HG03354 (cell line): ENCODE results near the gene RNF38.
"Not testable (repeated sequence)": the region's sequence is repeated elsewhere in the genome, so short reads cannot be mapped to it uniquely, and the experiment has no call there.

ENCODE experiments used
- ATAC-seq: cut with Tn5 transposase; IDR thresholded peaks from one replicate; pipeline ENCODE4 v1.9.1; 2021; ENCODE audit warnings: mild to moderate bottlenecking; ENCODE audit not compliant: unreplicated experiment, poor library complexity, severe bottlenecking

Gene RNF38

GRCh38 chr9:36304366-36304765, 95.7 kb downstream of the RNF38 start:
- ATAC-seq: not testable (repeated sequence)

GRCh38 chr9:36301227-36301626, 98.8 kb downstream of the RNF38 start:
- no peak for ATAC-seq

- no peak for ATAC-seq
These were observed 101.5 kb downstream of the RNF38 start for GRCh38 chr9:36298566-36298965.

GRCh38 chr9:36297798-36298197, 102.3 kb downstream of the RNF38 start:
- no peak for ATAC-seq

- not testable (repeated sequence) for ATAC-seq
These were observed 105.1 kb downstream of the RNF38 start for GRCh38 chr9:36294996-36295395.

- no peak for ATAC-seq
These were observed 106.2 kb downstream of the RNF38 start for GRCh38 chr9:36293918-36294317.

GRCh38 chr9:36293171-36293570, 106.9 kb downstream of the RNF38 start:
- ATAC-seq: no peak

GRCh38 chr9:36292641-36293040, 107.4 kb downstream of the RNF38 start:
- ATAC-seq: no peak

- ATAC-seq: no peak
These were observed 109.1 kb downstream of the RNF38 start for GRCh38 chr9:36290996-36291395.

- ATAC-seq: no peak
These were observed 110.1 kb downstream of the RNF38 start for GRCh38 chr9:36289836-36290435.

- no peak for ATAC-seq
These were observed 112.0 kb downstream of the RNF38 start for GRCh38 chr9:36288070-36288469.
